SK-N-SH (cell line): ENCODE results near the gene DYRK2. TPM values are rescaled to one million over a fixed set of nuclear protein-coding genes. Genes with fewer than 3 reads are reported as not detected.
A peak's percentile ranks its signal among the peaks of the same experiment; 100 is the strongest.

Experiments used
- CTCF ChIA-PET: fragments of 300-600, 350-600 bp; formaldehyde crosslinking; extraction: SDS; loops from one replicate; lab custom pipeline; 2021; lab: Yijun Ruan, JAX
- POLR2A ChIA-PET: fragments of 350-600 bp; sonication (Branson Sonifier 250); formaldehyde crosslinking; extraction: SDS; loops from one replicate; lab custom pipeline; 2020; ENCODE audit warnings: antibody characterized with exemption, inconsistent platforms; lab: Yijun Ruan, JAX
- DNase-seq: peaks from one replicate; pipeline ENCODE4 v3.0.0; 2012
- H2AFZ ChIP-seq: fragments of 200-600 bp; sonication (generic); 2 replicates; pipeline ENCODE4 v1.8.1; 2016; ENCODE audit warnings: antibody characterized with exemption, mild to moderate bottlenecking, low read depth
- H3F3A ChIP-seq: fragments of 200-600 bp; sonication (generic); replicated peaks from 2 replicates; pipeline ENCODE3; 2016; ENCODE audit warnings: antibody characterized with exemption, mild to moderate bottlenecking; ENCODE audit not compliant: insufficient read depth
- H3K27ac ChIP-seq, 2 experiments: fragments of 200-500 bp in 1 of 2; fragments of 200-600 bp in 1 of 2; sonication (Bioruptor generic) in 1 of 2; sonication (generic), shearing (Covaris generic) in 1 of 2; 2 replicates each; pipeline versions ENCODE4 v1.5.1 to v1.6.1; 2014 to 2016; ENCODE audit warnings: low read depth in 2 of 2, inconsistent platforms in 1 of 2, low read length in 1 of 2, mild to moderate bottlenecking in 1 of 2, mixed read lengths in 1 of 2
- H3K27me3 ChIP-seq: fragments of 200-600 bp; sonication (generic), shearing (Covaris generic); 2 replicates; pipeline ENCODE4 v1.6.1; 2016; ENCODE audit warnings: mixed run types; ENCODE audit not compliant: insufficient read depth
- H3K36me3 ChIP-seq, 2 experiments: fragments of 200-500 bp in 1 of 2; fragments of 200-600 bp in 1 of 2; sonication (Bioruptor generic) in 1 of 2; sonication (generic) in 1 of 2; replicated peaks in 1 of 2; 2 replicates each; pipeline versions ENCODE3 to v1.5.1; 2014 to 2016; ENCODE audit warnings: low read length in 1 of 2, mild to moderate bottlenecking in 1 of 2; ENCODE audit not compliant: insufficient read depth in 2 of 2, control insufficient read depth in 1 of 2
- H3K4me1 ChIP-seq, 2 experiments: fragments of 200-500 bp in 1 of 2; fragments of 200-600 bp in 1 of 2; sonication (Bioruptor generic) in 1 of 2; sonication (generic), shearing (Covaris generic) in 1 of 2; 2 replicates each; pipeline versions ENCODE4 v1.5.1 to v1.6.1; 2014 to 2016; ENCODE audit warnings: low read depth in 1 of 2, low read length in 1 of 2, mixed run types in 1 of 2; ENCODE audit not compliant: insufficient read depth in 2 of 2, control insufficient read depth in 1 of 2
- H3K4me2 ChIP-seq: fragments of 200-600 bp; sonication (generic), shearing (Covaris generic); 2 replicates; pipeline ENCODE4 v1.6.1; 2017; ENCODE audit warnings: mixed run types
- H3K4me3 ChIP-seq, 2 experiments: fragments of 200-500 bp in 1 of 2; fragments of 200-600 bp in 1 of 2; sonication (Bioruptor generic) in 1 of 2; sonication (generic), shearing (Covaris generic) in 1 of 2; 2 replicates each; pipeline versions ENCODE4 v1.5.1 to v1.8.1; 2014 to 2016; ENCODE audit warnings: low read depth in 2 of 2, inconsistent platforms in 1 of 2, low read length in 1 of 2, mild to moderate bottlenecking in 1 of 2, mixed read lengths in 1 of 2, moderate library complexity in 1 of 2
- H3K79me2 ChIP-seq: fragments of 200-600 bp; sonication (generic); 2 replicates; pipeline ENCODE4 v1.8.1; 2017; ENCODE audit warnings: mild to moderate bottlenecking; ENCODE audit not compliant: insufficient read depth
- H3K9ac ChIP-seq: fragments of 200-600 bp; sonication (generic); 2 replicates; pipeline ENCODE4 v1.6.1; 2017; ENCODE audit warnings: mixed run types
- H3K9me2 ChIP-seq: fragments of 200-600 bp; sonication (generic); 2 replicates; pipeline ENCODE4 v1.6.1; 2017; ENCODE audit warnings: mixed run types
- H3K9me3 ChIP-seq: fragments of 200-600 bp; sonication (generic); 2 replicates; pipeline ENCODE4 v1.6.1; 2017; ENCODE audit warnings: mixed run types, mild to moderate bottlenecking, moderate library complexity
- H4K20me1 ChIP-seq: fragments of 200-600 bp; sonication (generic); 2 replicates; pipeline ENCODE4 v1.6.1; 2017; ENCODE audit warnings: mild to moderate bottlenecking, mixed run types; ENCODE audit not compliant: insufficient read depth
- GATA2 ChIP-seq: sonication (generic); formaldehyde crosslinking; IDR thresholded peaks from 2 replicates; pipeline ENCODE4 v1.5.0; 2020; ENCODE audit warnings: mild to moderate bottlenecking, missing genetic modification reagents
- JUND ChIP-seq: IDR thresholded peaks from 2 replicates; pipeline ENCODE4 v1.4.0; 2012
- MEF2A ChIP-seq: IDR thresholded peaks from 2 replicates; pipeline ENCODE4 v1.4.0; 2012; ENCODE audit warnings: low read depth, borderline replicate concordance
- MXI1 ChIP-seq: IDR thresholded peaks from 2 replicates; pipeline ENCODE4 v1.6.1; 2012; ENCODE audit warnings: mild to moderate bottlenecking, low read depth, low read length, improper control_type of control experiment
- NFIC ChIP-seq: IDR thresholded peaks from 2 replicates; pipeline ENCODE4 v1.4.0; 2012; ENCODE audit warnings: borderline replicate concordance
- POLR2AphosphoS5 ChIP-seq: IDR thresholded peaks from 2 replicates; pipeline ENCODE4 v1.6.1; 2012; ENCODE audit warnings: low read depth, low read length
- RCOR1 ChIP-seq: fragments of 150-350 bp; IDR thresholded peaks from 2 replicates; pipeline ENCODE4 v1.6.1; 2017; ENCODE audit warnings: antibody characterized with exemption, low read length
- RFX5 ChIP-seq: IDR thresholded peaks from 2 replicates; pipeline ENCODE4 v1.6.1; 2012; ENCODE audit warnings: mild to moderate bottlenecking, improper control_type of control experiment, low read length
- RXRA ChIP-seq: IDR thresholded peaks from 2 replicates; pipeline ENCODE4 v1.4.0; 2012; ENCODE audit warnings: low read depth, mild to moderate bottlenecking, borderline replicate concordance
- SMC3 ChIP-seq: IDR thresholded peaks from 2 replicates; pipeline ENCODE4 v1.6.1; 2012; ENCODE audit warnings: low read depth, low read length, improper control_type of control experiment
- TCF12 ChIP-seq: IDR thresholded peaks from 2 replicates; pipeline ENCODE4 v1.4.0; 2012
- TEAD4 ChIP-seq: IDR thresholded peaks from 2 replicates; pipeline ENCODE4 v1.4.0; 2012; ENCODE audit warnings: mild to moderate bottlenecking, borderline replicate concordance; ENCODE audit not compliant: insufficient read depth
- YY1 ChIP-seq: IDR thresholded peaks from 2 replicates; pipeline ENCODE4 v1.4.0; 2012; ENCODE audit warnings: low read depth, mild to moderate bottlenecking
- WGBS: methylation state at CpG from one replicate; pipeline ENCODE4 v1.1.6; 2017; ENCODE audit warnings: low lambda C conversion rate; 5-methylcytosine and 5-hydroxymethylcytosine counted together
- polyA plus RNA-seq, 3 experiments: library from polyadenylated mRNA; depleted of rRNA; stranded (reverse); fragments of >200 nt; gene quantifications; 2 replicates each; pipeline ENCODE4 v1.2.3, GENCODE V29; 2012
- TF ChIP-seq, protein P1 (sequence below): fragments of 150-350 bp; IDR thresholded peaks from 2 replicates; pipeline ENCODE4 v1.6.1; 2017; ENCODE audit warnings: antibody characterized with exemption, low read length, low read depth, borderline replicate concordance
- TF ChIP-seq, protein P2 (sequence below): fragments of 150-350 bp; IDR thresholded peaks from 2 replicates; pipeline ENCODE4 v1.6.1; 2016; ENCODE audit warnings: mild to moderate bottlenecking, low read depth, low read length
- TF ChIP-seq, protein P3 (sequence below): IDR thresholded peaks from 2 replicates; pipeline ENCODE4 v1.4.0; 2012; ENCODE audit warnings: low read depth
- TF ChIP-seq, protein P4 (sequence below): fragments of 200-600 bp; sonication (generic); IDR thresholded peaks from 2 replicates; pipeline ENCODE4 v1.6.1; 2017; ENCODE audit warnings: antibody characterized with exemption, mild to moderate bottlenecking, moderate library complexity
- TF ChIP-seq, protein P5 (sequence below): IDR thresholded peaks from 2 replicates; pipeline ENCODE4 v1.6.1; 2012; ENCODE audit warnings: mild to moderate bottlenecking, low read depth, low read length, moderate library complexity
- TF ChIP-seq, protein P6 (sequence below): IDR thresholded peaks from 2 replicates; pipeline ENCODE4 v1.4.0; 2012; ENCODE audit warnings: low read depth, borderline replicate concordance
- TF ChIP-seq, protein P7 (sequence below): IDR thresholded peaks from 2 replicates; pipeline ENCODE4; 2012

DYRK2 gene
- polyA plus RNA-seq, 1 of the 3 experiments (the other 2 are of a cell fraction): 48.8 TPM

DNA sequence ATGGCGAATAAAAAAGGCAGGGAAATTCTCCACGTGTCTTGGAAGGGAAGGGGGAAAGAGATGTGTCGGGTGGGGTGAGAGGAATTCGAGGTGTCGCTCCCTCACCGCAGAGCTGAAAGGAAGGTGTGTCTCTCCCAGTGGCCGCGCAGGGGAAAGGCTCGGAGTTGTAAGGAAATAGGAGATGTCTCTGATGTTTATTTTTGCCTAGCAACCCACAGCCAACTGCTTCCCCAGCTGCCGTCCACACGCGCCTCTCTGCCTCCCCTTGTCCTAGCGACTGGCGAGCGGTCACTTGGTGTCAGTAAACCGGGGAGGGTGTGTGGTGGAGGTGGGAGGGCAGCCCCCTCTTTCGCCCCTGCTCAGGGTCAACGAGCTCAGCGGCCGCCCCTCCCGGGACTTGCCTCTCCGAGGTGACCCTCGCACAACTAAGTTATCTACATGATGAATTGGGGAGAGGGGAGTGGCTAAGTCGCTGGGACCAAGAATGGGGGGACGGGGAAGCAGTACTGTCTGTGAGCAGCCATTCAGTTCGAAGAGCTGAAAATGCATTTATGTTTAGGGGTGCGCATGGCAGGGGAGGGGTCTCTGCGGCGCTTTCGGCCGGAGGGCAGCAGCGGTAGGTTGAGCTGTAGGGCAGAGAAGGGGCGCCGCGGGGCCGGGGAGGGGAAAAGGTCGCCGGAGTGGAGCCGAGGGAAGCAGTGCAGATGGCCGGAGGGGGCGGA lies 585 bp upstream of the DYRK2 start (continued):
- TF ChIP-seq, protein P1, sequence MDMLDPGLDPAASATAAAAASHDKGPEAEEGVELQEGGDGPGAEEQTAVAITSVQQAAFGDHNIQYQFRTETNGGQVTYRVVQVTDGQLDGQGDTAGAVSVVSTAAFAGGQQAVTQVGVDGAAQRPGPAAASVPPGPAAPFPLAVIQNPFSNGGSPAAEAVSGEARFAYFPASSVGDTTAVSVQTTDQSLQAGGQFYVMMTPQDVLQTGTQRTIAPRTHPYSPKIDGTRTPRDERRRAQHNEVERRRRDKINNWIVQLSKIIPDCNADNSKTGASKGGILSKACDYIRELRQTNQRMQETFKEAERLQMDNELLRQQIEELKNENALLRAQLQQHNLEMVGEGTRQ: no peak
- TF ChIP-seq TCF12: 0 out of 2 replicates have a peak, but pooled peaks have one; percentile 2
- TF ChIP-seq YY1: no peak
- TF ChIP-seq TEAD4: no peak

DNA sequence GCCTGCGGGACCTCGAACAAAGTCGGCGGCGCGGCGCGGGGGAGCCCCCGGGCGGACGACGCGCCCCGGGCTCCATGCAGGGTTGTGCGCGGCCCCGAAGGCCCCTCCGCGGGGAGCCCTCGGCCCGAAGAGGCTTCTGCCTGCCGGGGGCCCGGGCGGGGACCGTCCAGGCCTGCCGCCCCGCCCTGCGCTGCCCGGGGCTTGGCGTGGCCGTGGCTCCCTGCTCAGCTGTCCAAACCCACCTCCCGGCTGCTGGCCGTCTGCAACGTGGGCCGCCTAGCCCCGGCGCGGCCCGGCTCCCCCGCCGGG lies 670 bp downstream of the DYRK2 start:
- ChIA-PET POLR2A (interaction anchor here (0.7 to 1.6 kb wide), 5 partner anchors 8 to 381 kb away, joined by 3 to 4 read pairs (median 3); no protein-coding TSS in a partner anchor), CTCF (interaction anchor here (1.2 to 1.7 kb wide), 3 partner anchors 79 to 268 kb away, joined by 3 to 9 read pairs (median 3); no protein-coding TSS in a partner anchor)
- Histone ChIP-seq H3K79me2 (peaks cover 56% of the 10 kb centered on the region), H3K4me3 (peak overlapping the region; percentile 92 to 96), H3F3A (no peaks in the 10 kb centered on the region), H3K9me2 (no peaks in the 10 kb centered on the region), H3K4me2 (peak overlapping the region; percentile 84), H3K27me3 (no peaks in the 10 kb centered on the region), H2AFZ (no peak overlapping the region), H3K9ac (peak overlapping the region; percentile 94), H3K9me3 (no peaks in the 10 kb centered on the region), H4K20me1 (peaks cover 35% of the 10 kb centered on the region), H3K4me1 (peaks cover 24 to 25% of the 10 kb centered on the region in 2 experiments), H3K27ac (peak overlapping the region; percentile 82 to 93), H3K36me3 (peaks cover 14 to 41% of the 10 kb centered on the region in 2 experiments)
- WGBS: no CpG with 5 or more reads among the region's 41 CpGs
- DNase-seq: peak; percentile 63
- TF ChIP-seq YY1 (no peak), RXRA (no peak), MXI1 (no peak), GATA2 (CRISPR knock-in tag) (no peak), MEF2A (no peak), RFX5 (no peak), NFIC (no peak), POLR2AphosphoS5 (no peak), TEAD4 (no peak), RCOR1 (no peak), JUND (no peak), SMC3 (no peak)
- TF ChIP-seq, protein P2, sequence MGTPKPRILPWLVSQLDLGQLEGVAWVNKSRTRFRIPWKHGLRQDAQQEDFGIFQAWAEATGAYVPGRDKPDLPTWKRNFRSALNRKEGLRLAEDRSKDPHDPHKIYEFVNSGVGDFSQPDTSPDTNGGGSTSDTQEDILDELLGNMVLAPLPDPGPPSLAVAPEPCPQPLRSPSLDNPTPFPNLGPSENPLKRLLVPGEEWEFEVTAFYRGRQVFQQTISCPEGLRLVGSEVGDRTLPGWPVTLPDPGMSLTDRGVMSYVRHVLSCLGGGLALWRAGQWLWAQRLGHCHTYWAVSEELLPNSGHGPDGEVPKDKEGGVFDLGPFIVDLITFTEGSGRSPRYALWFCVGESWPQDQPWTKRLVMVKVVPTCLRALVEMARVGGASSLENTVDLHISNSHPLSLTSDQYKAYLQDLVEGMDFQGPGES: no peak
- TF ChIP-seq, protein P3, sequence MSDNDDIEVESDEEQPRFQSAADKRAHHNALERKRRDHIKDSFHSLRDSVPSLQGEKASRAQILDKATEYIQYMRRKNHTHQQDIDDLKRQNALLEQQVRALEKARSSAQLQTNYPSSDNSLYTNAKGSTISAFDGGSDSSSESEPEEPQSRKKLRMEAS: no peak
- TF ChIP-seq, protein P4, sequence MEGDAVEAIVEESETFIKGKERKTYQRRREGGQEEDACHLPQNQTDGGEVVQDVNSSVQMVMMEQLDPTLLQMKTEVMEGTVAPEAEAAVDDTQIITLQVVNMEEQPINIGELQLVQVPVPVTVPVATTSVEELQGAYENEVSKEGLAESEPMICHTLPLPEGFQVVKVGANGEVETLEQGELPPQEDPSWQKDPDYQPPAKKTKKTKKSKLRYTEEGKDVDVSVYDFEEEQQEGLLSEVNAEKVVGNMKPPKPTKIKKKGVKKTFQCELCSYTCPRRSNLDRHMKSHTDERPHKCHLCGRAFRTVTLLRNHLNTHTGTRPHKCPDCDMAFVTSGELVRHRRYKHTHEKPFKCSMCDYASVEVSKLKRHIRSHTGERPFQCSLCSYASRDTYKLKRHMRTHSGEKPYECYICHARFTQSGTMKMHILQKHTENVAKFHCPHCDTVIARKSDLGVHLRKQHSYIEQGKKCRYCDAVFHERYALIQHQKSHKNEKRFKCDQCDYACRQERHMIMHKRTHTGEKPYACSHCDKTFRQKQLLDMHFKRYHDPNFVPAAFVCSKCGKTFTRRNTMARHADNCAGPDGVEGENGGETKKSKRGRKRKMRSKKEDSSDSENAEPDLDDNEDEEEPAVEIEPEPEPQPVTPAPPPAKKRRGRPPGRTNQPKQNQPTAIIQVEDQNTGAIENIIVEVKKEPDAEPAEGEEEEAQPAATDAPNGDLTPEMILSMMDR: no peak
- TF ChIP-seq, protein P5, sequence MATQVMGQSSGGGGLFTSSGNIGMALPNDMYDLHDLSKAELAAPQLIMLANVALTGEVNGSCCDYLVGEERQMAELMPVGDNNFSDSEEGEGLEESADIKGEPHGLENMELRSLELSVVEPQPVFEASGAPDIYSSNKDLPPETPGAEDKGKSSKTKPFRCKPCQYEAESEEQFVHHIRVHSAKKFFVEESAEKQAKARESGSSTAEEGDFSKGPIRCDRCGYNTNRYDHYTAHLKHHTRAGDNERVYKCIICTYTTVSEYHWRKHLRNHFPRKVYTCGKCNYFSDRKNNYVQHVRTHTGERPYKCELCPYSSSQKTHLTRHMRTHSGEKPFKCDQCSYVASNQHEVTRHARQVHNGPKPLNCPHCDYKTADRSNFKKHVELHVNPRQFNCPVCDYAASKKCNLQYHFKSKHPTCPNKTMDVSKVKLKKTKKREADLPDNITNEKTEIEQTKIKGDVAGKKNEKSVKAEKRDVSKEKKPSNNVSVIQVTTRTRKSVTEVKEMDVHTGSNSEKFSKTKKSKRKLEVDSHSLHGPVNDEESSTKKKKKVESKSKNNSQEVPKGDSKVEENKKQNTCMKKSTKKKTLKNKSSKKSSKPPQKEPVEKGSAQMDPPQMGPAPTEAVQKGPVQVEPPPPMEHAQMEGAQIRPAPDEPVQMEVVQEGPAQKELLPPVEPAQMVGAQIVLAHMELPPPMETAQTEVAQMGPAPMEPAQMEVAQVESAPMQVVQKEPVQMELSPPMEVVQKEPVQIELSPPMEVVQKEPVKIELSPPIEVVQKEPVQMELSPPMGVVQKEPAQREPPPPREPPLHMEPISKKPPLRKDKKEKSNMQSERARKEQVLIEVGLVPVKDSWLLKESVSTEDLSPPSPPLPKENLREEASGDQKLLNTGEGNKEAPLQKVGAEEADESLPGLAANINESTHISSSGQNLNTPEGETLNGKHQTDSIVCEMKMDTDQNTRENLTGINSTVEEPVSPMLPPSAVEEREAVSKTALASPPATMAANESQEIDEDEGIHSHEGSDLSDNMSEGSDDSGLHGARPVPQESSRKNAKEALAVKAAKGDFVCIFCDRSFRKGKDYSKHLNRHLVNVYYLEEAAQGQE: no peak
- TF ChIP-seq, protein P6, sequence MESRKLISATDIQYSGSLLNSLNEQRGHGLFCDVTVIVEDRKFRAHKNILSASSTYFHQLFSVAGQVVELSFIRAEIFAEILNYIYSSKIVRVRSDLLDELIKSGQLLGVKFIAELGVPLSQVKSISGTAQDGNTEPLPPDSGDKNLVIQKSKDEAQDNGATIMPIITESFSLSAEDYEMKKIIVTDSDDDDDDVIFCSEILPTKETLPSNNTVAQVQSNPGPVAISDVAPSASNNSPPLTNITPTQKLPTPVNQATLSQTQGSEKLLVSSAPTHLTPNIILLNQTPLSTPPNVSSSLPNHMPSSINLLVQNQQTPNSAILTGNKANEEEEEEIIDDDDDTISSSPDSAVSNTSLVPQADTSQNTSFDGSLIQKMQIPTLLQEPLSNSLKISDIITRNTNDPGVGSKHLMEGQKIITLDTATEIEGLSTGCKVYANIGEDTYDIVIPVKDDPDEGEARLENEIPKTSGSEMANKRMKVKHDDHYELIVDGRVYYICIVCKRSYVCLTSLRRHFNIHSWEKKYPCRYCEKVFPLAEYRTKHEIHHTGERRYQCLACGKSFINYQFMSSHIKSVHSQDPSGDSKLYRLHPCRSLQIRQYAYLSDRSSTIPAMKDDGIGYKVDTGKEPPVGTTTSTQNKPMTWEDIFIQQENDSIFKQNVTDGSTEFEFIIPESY: no peak
- TF ChIP-seq, protein P7, sequence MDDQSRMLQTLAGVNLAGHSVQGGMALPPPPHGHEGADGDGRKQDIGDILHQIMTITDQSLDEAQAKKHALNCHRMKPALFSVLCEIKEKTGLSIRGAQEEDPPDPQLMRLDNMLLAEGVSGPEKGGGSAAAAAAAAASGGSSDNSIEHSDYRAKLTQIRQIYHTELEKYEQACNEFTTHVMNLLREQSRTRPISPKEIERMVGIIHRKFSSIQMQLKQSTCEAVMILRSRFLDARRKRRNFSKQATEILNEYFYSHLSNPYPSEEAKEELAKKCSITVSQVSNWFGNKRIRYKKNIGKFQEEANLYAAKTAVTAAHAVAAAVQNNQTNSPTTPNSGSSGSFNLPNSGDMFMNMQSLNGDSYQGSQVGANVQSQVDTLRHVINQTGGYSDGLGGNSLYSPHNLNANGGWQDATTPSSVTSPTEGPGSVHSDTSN: no peak
